Endothelial cell of umbilical vein (primary cell): ENCODE data around the gene TRIM7. TPM values are rescaled to one million over a fixed set of nuclear protein-coding genes. Genes with fewer than 3 reads are reported as not detected.

ENCODE experiments used
- BruUV-seq: library from RNA; stranded (reverse); fragments of 400-500 nt; replicated peaks from 2 replicates; lab custom pipeline; 2021; lab: Mats Ljungman, UMichigan
- CTCF ChIA-PET: fragments of 300-600, 350-600 bp; sonication (Branson Sonifier 250); formaldehyde crosslinking; loops from one replicate; lab custom pipeline; 2021; ENCODE audit warnings: antibody characterized with exemption, inconsistent platforms; lab: Charles Lee
- POLR2A ChIA-PET: fragments of 300-600, 350-600 bp; sonication (Branson Sonifier 250); formaldehyde crosslinking; loops from one replicate; lab custom pipeline; 2021; ENCODE audit warnings: antibody characterized with exemption, inconsistent platforms; lab: Charles Lee
- DNase-seq: peaks from one replicate; pipeline ENCODE4 v3.0.0-alpha.2; 2011; ENCODE audit warnings: low read depth, low spot score
- FAIRE-seq: peaks from 2 replicates; lab custom pipeline; 2011; peaks lifted over from hg19 to GRCh38; lab: Jason Lieb, UNC
- H2AFZ ChIP-seq: 2 replicates; pipeline ENCODE4 v1.6.0; 2012; ENCODE audit warnings: low read depth, low read length, control low read depth, inconsistent platforms
- H3K27ac ChIP-seq: 2 replicates; pipeline ENCODE4 v1.5.1; 2011; ENCODE audit warnings: low read depth, mild to moderate bottlenecking, control low read depth, low read length, moderate library complexity; ENCODE audit not compliant: insufficient read depth
- H3K27me3 ChIP-seq, 2 experiments: 2 replicates each; pipeline versions ENCODE4 v1.6.0 to v1.6.1; 2011; ENCODE audit warnings: low read length in 2 of 2, mixed read lengths in 1 of 2; ENCODE audit not compliant: control insufficient read depth in 2 of 2, insufficient read depth in 2 of 2
- H3K36me3 ChIP-seq, 2 experiments: 2 replicates in 1 of 2; 3 replicates in 1 of 2; pipeline ENCODE4 v1.5.1; 2011; ENCODE audit warnings: low read length in 2 of 2, mild to moderate bottlenecking in 1 of 2, moderate library complexity in 1 of 2; ENCODE audit not compliant: control insufficient read depth in 2 of 2, insufficient read depth in 2 of 2; ENCODE audit errors: extremely low read depth in 1 of 2
- H3K4me1 ChIP-seq: 3 replicates; pipeline ENCODE4 v1.5.1; 2011; ENCODE audit warnings: mild to moderate bottlenecking, low read length; ENCODE audit not compliant: control insufficient read depth, insufficient read depth; ENCODE audit errors: extremely low read depth
- H3K4me2 ChIP-seq: 2 replicates; pipeline ENCODE4 v1.6.1; 2011; ENCODE audit warnings: low read length, control low read depth, mixed read lengths; ENCODE audit not compliant: insufficient read depth
- H3K4me3 ChIP-seq, 3 experiments: fragments of 200-600 bp in 1 of 3; sonication (generic), shearing (Covaris generic) in 1 of 3; replicated peaks in 1 of 3; 2 replicates each; pipeline ENCODE4 v1.5.1; 2011 to 2016; ENCODE audit warnings: control low read depth in 3 of 3, low read length in 3 of 3, mild to moderate bottlenecking in 2 of 3, inconsistent platforms in 1 of 3, low read depth in 1 of 3, moderate library complexity in 1 of 3; ENCODE audit not compliant: insufficient read depth in 1 of 3
- H3K79me2 ChIP-seq: 2 replicates; pipeline ENCODE4 v1.6.0; 2012; ENCODE audit warnings: low read length, inconsistent platforms; ENCODE audit not compliant: control insufficient read depth, insufficient read depth
- H3K9ac ChIP-seq: replicated peaks from 2 replicates; pipeline ENCODE3; 2011; ENCODE audit warnings: low read length, control low read depth; ENCODE audit not compliant: insufficient read depth; ENCODE audit errors: extremely low read depth
- H3K9me1 ChIP-seq: replicated peaks from 3 replicates; pipeline ENCODE4 v1.6.0; 2011; ENCODE audit warnings: mild to moderate bottlenecking, low read length; ENCODE audit not compliant: control insufficient read depth, insufficient read depth; ENCODE audit errors: extremely low read depth
- H3K9me3 ChIP-seq: replicated peaks from 2 replicates; pipeline ENCODE4 v1.5.1; 2012; ENCODE audit warnings: low read length, inconsistent platforms; ENCODE audit not compliant: control insufficient read depth, insufficient read depth
- H4K20me1 ChIP-seq: replicated peaks from 2 replicates; pipeline ENCODE3; 2011; ENCODE audit warnings: mild to moderate bottlenecking, low read length; ENCODE audit not compliant: control insufficient read depth, insufficient read depth; ENCODE audit errors: extremely low read depth
- EZH2 ChIP-seq: IDR thresholded peaks from 2 replicates; pipeline ENCODE4 v1.6.1; 2012; ENCODE audit warnings: borderline replicate concordance, low read depth, mild to moderate bottlenecking, moderate library complexity, low read length, inconsistent platforms; ENCODE audit not compliant: severe bottlenecking
- FOS ChIP-seq: IDR thresholded peaks from 2 replicates; pipeline ENCODE4 v1.6.1; 2011; ENCODE audit warnings: mild to moderate bottlenecking, low read length, moderate library complexity, borderline replicate concordance; ENCODE audit not compliant: insufficient read depth
- GATA2 ChIP-seq: IDR thresholded peaks from 2 replicates; pipeline ENCODE4 v1.7.0; 2011; ENCODE audit warnings: low read depth, mild to moderate bottlenecking, moderate library complexity, mixed read lengths, low read length; ENCODE audit not compliant: insufficient read length, insufficient read depth
- JUN ChIP-seq: IDR thresholded peaks from 2 replicates; pipeline ENCODE4 v1.6.1; 2011; ENCODE audit warnings: borderline replicate concordance, low read depth; ENCODE audit not compliant: insufficient read length, insufficient read depth
- MYC ChIP-seq: IDR thresholded peaks from one replicate; pipeline ENCODE4 v1.6.1; 2011; ENCODE audit warnings: mild to moderate bottlenecking, low read depth, low read length
- POLR2A ChIP-seq: IDR thresholded peaks from 2 replicates; pipeline ENCODE4 v1.6.1; 2012; ENCODE audit warnings: low read depth, mild to moderate bottlenecking, control low read depth, low read length
- POLR2AphosphoS5 ChIP-seq: IDR thresholded peaks from 2 replicates; pipeline ENCODE4 v1.6.1; 2012; ENCODE audit warnings: low read depth, mild to moderate bottlenecking, control low read depth, low read length, moderate library complexity; ENCODE audit not compliant: insufficient read depth
- dilution Hi-C: fragments of 300-500 bp; cut with MboI; formaldehyde crosslinking; loops from one replicate; pipeline ENCODE4 v1.15.0; 2019; ENCODE audit warnings: low sequenced_read_pairs; ENCODE audit not compliant: extremely low pct_ligation_motif_present
- intact Hi-C: fragments of 100-400 bp; cut with micrococcal nuclease; formaldehyde crosslinking; loops from one replicate; pipeline ENCODE4 v1.10.0; 2022
- polyA plus RNA-seq, 4 experiments: library from polyadenylated mRNA; depleted of rRNA in 3 of 4; stranded (reverse) in 3 of 4; unstranded in 1 of 4; fragments of >200 nt; gene quantifications; 2 replicates each; pipeline versions ENCODE4 v1.2.1 to v1.2.3, GENCODE V29; 2011 to 2012; ENCODE audit warnings: missing spikeins in 1 of 4
- total RNA-seq: library from RNA; stranded (reverse); gene quantifications from 2 replicates; pipeline ENCODE4 v1.2.3, GENCODE V29; 2021
- TF ChIP-seq, protein P1 (sequence below): IDR thresholded peaks from 2 replicates; pipeline ENCODE4 v1.6.1; 2011; ENCODE audit not compliant: insufficient read depth, insufficient read length
- TF ChIP-seq, protein P2 (sequence below), 2 donors: IDR thresholded peaks; 1 replicate in 1 of 2; 2 replicates in 1 of 2; pipeline ENCODE4 v1.5.1; 2011; ENCODE audit warnings: low read length in 2 of 2, mild to moderate bottlenecking in 2 of 2, moderate library complexity in 2 of 2, control low read depth in 1 of 2, inconsistent platforms in 1 of 2, low read depth in 1 of 2; ENCODE audit not compliant: insufficient read depth in 1 of 2; ENCODE audit errors: extremely low read depth in 1 of 2

TRIM7 gene
- total and polyA plus RNA-seq, 2 donors (not counting 3 experiments of a cell fraction or from before 2014, with no cell fraction given): 2.7 to 3.4 TPM

DNA sequence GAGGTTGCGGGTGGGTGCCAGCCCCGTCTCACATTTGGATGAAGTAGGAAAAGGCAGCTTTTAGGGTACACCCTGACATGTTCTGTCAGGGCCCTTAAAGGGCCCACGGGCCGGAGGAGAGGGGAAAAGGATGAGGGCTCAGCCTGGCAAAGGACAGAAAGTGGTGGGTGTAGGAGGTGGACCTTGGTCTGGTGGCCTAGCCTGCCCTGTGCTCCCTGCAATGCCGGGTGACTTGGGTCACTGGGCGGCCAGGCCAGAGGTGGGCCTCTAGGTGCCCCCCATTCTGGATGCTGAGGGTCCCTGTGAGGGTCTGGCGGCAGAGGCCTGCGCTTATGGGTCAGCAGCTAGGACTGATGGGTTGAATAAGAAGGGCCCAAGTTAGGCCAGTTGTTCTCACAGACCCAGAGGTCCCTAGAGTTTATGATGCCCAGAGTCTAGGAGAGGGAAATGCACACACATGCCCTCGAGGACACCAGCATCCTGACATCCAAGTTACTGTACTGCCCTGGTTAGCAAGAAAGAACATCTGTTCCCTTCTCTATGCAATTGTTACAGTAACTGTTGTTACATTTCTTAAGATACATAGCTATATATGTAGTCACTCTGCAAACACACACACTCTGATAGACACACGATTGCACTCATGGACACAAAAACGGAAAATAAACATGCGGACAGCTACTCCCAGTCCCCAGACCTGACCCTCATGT lies 12.5 kb downstream of the TRIM7 start:
- Histone ChIP-seq H3K9ac (peak overlapping the region; percentile 71), H2AFZ (peak overlapping the region; percentile 90), H3K27me3 (no peaks in the 10 kb centered on the region), H3K36me3 (no peaks in the 10 kb centered on the region), H4K20me1 (no peaks in the 10 kb centered on the region), H3K79me2 (no peaks in the 10 kb centered on the region), H3K4me3 (peak overlapping the region; percentile 71 to 91 (median 73)), H3K4me1 (peaks cover 18% of the 10 kb centered on the region), H3K9me1 (no peaks in the 10 kb centered on the region), H3K4me2 (peak overlapping the region; percentile 37), H3K27ac (no peak overlapping the region), H3K9me3 (no peaks in the 10 kb centered on the region)
- ChIA-PET CTCF (interaction anchor here (1.0 to 10.2 kb wide), 4 partner anchors 12 to 69 kb away, joined by 3 to 95 read pairs (median 4); partner anchors contain the start of genes TRIM52 and TRIM7), POLR2A (interaction anchor here (1.0 to 1.8 kb wide), 2 partner anchors 12 to 15 kb away, joined by 5 to 11 read pairs; no protein-coding TSS in a partner anchor)
- dilution Hi-C loops (no loop called here), intact Hi-C loops (no loop called here)
- BruUV-seq: no TSS peak
- TF ChIP-seq, protein P1, sequence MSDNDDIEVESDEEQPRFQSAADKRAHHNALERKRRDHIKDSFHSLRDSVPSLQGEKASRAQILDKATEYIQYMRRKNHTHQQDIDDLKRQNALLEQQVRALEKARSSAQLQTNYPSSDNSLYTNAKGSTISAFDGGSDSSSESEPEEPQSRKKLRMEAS: no peak
- TF ChIP-seq MYC (no peak), JUN (no peak), FOS (no peak), GATA2 (no peak), POLR2A (no peak), POLR2AphosphoS5 (no peak), EZH2 (no peak)
- TF ChIP-seq, protein P2, sequence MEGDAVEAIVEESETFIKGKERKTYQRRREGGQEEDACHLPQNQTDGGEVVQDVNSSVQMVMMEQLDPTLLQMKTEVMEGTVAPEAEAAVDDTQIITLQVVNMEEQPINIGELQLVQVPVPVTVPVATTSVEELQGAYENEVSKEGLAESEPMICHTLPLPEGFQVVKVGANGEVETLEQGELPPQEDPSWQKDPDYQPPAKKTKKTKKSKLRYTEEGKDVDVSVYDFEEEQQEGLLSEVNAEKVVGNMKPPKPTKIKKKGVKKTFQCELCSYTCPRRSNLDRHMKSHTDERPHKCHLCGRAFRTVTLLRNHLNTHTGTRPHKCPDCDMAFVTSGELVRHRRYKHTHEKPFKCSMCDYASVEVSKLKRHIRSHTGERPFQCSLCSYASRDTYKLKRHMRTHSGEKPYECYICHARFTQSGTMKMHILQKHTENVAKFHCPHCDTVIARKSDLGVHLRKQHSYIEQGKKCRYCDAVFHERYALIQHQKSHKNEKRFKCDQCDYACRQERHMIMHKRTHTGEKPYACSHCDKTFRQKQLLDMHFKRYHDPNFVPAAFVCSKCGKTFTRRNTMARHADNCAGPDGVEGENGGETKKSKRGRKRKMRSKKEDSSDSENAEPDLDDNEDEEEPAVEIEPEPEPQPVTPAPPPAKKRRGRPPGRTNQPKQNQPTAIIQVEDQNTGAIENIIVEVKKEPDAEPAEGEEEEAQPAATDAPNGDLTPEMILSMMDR (IDR thresholded peaks at IDR 0.05; ENCODE audit: extremely low read depth in 1 of 2, insufficient read depth in 1 of 2, low read depth in 1 of 2, low read length in 2 of 2): no peak
- DNase-seq (no peak), FAIRE-seq (no peak)
